HG03097 (cell line): Measurements from ENCODE around the gene TM6SF1.
"Not testable (repeated sequence)": the region's sequence is repeated elsewhere in the genome, so short reads cannot be mapped to it uniquely, and the experiment has no call there.

Experiments
- ATAC-seq: cut with Tn5 transposase; IDR thresholded peaks from one replicate; pipeline ENCODE4 v1.9.1; 2021; ENCODE audit not compliant: unreplicated experiment, low FRiP score

Gene TM6SF1

DNA sequence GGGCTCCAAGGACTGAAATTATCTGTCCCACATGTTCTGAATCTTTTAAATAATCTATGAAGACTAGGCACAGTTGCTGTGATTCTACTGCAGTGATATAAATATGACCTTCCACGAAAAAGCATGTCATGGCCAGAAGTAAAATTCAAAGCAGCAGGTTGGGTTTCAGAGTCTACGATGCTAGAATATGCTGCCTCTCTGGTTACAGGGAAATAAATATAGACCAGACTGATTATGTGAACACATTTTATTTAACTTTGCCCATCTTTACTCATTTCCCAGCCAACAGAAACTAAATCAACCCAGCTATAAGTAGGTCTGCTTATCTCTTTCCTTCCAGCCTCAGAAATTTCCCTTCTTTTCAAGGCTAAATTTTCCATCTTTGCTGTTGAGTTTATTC is 19.9 kb upstream of the TM6SF1 start:
- ATAC-seq, result no peak

DNA sequence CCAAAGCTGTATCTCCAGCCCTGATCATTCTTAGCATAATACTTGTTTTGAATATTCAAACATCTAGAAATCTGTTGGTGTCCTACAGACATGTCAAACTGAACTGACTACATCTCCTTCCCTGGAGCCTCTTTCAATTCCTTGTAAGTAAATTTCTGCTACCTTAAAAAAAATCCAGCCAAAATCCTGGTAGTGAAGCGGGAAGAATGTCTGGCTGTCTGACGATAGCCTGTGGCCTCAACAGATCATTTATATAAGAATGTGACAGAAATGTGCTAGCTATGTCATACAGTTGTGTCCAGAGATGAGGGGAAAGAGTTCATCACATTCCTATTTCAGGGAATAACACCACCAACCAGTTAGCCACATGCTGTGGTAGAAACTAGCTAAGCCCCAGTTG is 18.6 kb upstream of the TM6SF1 start:
- ATAC-seq, result no peak

GRCh38 chr15:83090465-83090864 is 17.0 kb upstream of the TM6SF1 start:
- no peak for ATAC-seq

DNA sequence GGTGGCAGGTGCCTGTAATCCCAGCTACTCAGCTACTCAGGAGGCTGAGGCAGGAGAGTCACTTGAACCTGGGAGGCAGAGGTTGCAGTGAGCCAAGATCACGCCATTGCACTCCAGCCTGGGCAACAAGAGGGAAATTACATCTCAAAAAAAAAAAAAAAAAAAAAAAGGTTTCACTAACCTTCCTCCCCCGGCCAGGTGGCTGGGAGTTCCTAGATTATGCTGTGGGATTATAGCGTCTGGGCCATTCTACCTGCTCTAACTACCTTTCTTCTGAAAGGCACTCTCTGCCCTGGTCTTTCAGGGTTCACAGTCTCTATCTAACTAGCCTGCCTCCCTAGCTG is 15.5 kb upstream of the TM6SF1 start:
- not testable (repeated sequence) for ATAC-seq

GRCh38 chr15:83092309-83092976 is 15.0 kb upstream of the TM6SF1 start:
- no peak for ATAC-seq

DNA sequence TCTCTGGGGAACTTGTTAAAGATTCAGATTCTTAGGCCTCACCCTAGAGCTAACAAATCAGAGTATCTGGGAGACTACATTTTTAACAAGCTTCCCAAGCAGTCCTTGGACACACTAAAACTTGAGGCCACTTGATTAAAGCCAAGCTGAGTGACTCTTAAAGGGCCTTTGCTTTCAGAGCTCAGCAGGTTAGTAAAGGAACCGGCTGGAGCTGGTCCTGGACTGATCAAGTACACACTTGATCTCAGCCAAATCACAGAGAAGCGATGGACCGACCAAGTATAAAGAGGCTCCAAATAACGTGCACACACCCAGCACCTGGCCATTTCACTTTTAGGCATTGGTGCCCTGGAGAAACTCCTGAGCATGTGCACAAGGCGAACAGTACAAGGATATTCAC is 12.9 kb upstream of the TM6SF1 start:
- no peak for ATAC-seq

GRCh38 chr15:83098079-83098478 is 9.4 kb upstream of the TM6SF1 start:
- no peak for ATAC-seq

GRCh38 chr15:83099290-83099689 is 8.2 kb upstream of the TM6SF1 start:
- no peak for ATAC-seq

DNA sequence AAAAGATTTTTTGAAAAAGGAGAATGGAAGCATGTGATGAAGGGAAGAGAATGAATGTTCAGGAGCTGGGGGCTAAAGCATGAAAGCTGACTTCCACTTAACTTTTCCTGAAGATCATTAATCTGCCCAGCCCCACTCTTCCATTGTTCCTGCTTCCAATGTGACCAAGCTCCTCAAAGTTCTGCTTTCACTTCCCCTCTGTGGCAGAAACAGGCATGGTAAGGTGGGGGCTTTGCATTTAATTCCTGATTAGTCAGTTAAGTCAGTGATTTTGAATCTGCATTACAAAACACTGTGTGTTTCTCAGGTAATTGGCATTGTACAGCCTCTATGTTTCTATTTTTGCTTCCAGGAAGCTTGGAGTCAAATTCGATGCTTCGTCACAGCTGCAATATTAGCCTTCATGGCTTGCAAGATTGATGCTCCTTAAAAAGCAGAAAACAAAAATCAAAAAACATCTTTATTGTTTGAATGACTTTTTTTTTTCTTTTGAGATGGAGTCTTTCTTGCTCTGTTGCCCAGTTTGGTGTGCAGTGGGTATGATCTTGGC is 7.3 kb upstream of the TM6SF1 start:
- no peak for ATAC-seq

- ATAC-seq, result no peak
These were observed 5.1 kb upstream of the TM6SF1 start for GRCh38 chr15:83102346-83102745.

- ATAC-seq, result no peak
These were observed 3.3 kb upstream of the TM6SF1 start for GRCh38 chr15:83104141-83104540.

- no peak for ATAC-seq
These were observed 2.0 kb upstream of the TM6SF1 start for GRCh38 chr15:83105440-83105839.

GRCh38 chr15:83107841-83108181 is 366 bp downstream of the TM6SF1 start:
- ATAC-seq, result no peak

DNA sequence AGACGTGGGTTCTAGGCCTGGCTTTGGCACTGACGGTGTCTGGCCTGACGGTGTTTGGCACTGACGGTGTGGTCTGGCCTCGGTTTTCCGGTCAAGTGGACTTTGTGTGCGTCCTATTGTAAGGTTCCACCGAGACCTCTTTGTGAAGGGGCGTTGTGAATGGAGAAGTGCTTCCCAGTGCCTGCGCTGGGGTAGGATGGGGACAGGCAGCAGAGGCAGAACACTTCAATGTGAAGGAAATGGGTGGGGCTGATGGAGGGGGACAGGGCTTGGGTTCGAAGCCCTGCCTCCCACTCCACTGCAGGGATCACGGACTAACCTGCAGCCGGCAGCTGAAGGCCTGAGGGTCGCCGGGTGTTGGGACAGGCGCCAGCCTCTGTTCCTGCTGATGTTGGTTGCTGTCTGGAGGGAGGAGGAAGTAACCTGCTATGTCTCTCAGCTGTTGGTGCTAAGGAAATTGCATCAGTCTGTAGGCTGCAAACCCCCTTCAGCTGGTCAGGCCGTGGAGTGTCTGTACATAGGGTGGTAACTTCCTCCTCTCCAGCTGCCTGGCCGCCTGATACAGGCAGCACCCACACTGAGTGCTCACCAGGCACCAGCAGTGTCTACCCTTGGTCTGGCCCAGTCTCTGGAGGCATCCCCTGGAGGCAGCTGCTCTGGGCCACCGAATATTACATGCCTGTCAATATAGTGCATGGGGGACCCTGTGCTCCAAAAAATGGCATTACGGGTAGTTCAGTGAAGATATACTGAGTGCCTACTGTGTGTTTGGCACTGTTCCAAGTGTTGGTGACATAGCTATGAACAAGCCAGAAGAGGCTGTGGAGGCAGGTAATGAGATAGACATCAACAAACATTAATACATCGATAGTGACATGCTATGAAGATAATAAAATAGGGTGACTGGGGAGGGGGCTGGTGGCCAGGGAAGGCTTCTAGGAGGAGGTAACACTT is 1.1 kb downstream of the TM6SF1 start:
- ATAC-seq, result no peak

DNA sequence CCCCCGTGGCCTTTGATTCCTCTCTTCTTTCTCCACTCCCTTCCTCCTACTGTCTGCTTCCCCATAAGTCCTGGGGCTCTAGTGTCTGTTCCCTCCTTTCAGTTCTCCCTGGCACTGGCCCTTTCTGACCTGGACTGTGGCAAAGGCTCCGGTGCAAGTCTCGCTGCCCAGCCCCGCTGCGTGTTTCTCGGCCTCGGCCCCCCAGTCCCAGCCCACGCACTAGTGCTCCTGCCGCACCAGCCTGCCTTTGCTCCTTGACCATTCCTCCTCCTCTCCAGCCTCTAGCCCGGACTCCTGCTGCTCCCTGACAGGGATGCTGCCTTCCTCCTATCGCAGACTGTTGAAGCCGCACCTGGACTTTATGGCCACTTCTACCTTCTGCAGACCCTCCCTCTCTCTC is 2.1 kb downstream of the TM6SF1 start:
- ATAC-seq, result no peak

DNA sequence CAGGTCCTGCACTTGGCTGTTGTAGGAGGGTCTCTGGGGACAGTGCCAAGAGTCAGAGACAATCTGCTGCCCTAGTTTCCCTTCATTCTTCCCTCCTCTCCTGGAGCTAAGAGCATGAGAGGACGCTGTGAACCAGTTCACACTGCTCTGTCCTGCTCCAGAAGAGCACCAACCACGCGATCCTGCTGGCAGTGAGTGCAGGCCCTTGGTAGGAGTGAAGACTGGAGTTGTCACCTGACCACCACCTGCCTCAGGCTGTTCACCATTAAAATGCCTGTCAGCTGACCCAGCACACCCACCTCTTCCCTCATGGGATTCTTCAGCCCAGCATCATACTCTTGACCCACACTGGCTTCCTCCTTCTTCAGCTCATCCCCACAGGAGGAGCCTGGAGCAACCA is 2.9 kb downstream of the TM6SF1 start:
- no peak for ATAC-seq

GRCh38 chr15:83111149-83111548 is 3.7 kb downstream of the TM6SF1 start:
- no peak for ATAC-seq

GRCh38 chr15:83112233-83112955 is 4.9 kb downstream of the TM6SF1 start:
- no peak for ATAC-seq

DNA sequence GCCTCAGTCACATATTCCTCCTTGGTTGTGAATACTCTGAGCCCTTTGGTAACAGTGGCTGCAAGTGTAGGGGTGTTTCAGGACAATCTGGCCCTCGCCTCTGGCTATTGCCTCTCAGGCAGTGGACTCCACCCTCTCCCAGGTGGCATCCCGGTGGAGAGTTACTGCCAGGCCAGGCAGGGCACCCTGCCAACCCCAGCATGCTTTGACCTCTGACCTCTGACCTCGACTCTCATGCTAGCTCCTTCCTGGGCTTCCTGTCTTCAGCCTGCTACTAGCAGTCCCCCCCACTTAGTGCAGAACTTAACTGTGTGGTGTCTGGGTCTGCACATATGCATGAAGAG is 5.5 kb downstream of the TM6SF1 start:
- ATAC-seq, result no peak

DNA sequence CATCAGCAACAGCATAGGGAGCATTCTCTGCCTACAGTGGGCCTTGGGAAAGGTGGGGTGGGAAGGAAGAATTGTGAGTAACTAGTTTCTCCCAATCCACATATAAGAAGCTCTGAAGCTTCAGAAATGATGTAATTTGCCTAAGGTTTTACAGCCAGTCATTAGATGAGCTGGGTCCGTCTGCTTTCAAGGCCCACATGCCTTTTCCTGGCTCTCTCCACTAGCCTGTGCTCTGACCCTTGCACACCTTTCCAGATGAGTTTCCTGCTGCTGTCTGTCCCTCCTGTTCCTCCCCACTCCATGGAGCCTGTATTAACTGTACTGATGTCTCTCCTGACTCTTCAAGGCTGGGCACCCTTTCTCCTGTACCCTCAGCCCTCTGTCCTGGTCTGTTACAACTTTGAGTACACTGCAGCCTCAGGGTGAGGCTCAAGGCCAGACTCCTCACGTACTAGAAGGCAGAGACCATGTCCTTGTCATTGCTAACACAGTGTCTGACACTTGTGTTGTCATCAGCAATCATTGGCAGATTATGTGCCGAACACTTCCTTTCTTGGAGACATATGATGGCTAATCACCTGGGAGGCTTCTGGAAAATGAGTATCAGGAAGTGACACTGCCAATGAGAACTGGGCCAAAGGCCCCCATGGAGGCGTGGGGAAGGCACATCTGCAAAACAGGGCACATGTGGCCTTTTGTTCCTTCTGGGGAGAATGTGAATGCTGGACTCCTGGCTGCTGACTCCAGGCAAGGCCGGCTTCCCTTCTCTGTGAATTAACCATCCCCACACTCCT is 6.6 kb downstream of the TM6SF1 start:
- no peak for ATAC-seq

DNA sequence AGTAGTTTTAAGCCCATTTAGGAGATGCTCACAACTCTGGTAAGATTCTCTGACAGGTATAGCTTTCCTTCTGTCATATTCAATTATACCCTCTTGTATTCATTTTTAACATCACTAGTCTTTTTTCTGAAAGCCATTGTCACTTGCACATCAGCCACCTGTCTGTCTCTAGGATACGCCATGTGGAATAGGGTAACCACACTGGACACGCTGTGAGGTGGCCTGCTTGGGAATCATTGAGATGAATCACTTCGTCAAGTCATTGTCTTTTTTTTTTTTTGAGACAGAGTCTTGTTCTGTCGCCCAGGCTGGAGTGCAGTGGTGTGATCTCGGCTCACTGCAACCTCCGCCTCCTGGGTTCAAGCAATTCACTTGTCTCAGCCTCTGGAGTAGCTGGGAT is 7.4 kb downstream of the TM6SF1 start:
- no peak for ATAC-seq
